H1 (cell line): ENCODE results near the gene RIMS1. TPM values are rescaled to one million over a fixed set of nuclear protein-coding genes. Genes with fewer than 3 reads are reported as not detected.

Experiments
- CHD1 ChIP-seq: IDR thresholded peaks from 2 replicates; pipeline ENCODE4 v1.6.1; 2012; ENCODE audit warnings: low read depth, low read length, improper control_type of control experiment
- CHD7 ChIP-seq: fragments of 300-600 bp; sonication (generic); IDR thresholded peaks from 2 replicates; pipeline ENCODE4 v1.7.1; 2012; ENCODE audit warnings: low read length, moderate library complexity, mild to moderate bottlenecking, inconsistent platforms; ENCODE audit not compliant: insufficient replicate concordance
- KDM1A ChIP-seq: fragments of 200-600, 300-600 bp; sonication (generic); IDR thresholded peaks from 2 replicates; pipeline ENCODE4 v1.7.1; 2016; ENCODE audit warnings: mild to moderate bottlenecking, low read length, borderline replicate concordance
- NANOG ChIP-seq: IDR thresholded peaks from 2 replicates; pipeline ENCODE4 v1.6.1; 2011; ENCODE audit warnings: low read length, low read depth, mild to moderate bottlenecking, inconsistent platforms; ENCODE audit not compliant: insufficient read depth, poor library complexity, severe bottlenecking
- POLR2AphosphoS5 ChIP-seq: IDR thresholded peaks from 2 replicates; pipeline ENCODE4 v1.6.1; 2011; ENCODE audit warnings: low read depth, low read length
- RBBP5 ChIP-seq: IDR thresholded peaks from 2 replicates; pipeline ENCODE4 v1.7.1; 2012; ENCODE audit warnings: low read depth, mild to moderate bottlenecking, inconsistent platforms, low read length, moderate library complexity, borderline replicate concordance
- SRF ChIP-seq: IDR thresholded peaks from 2 replicates; pipeline ENCODE4 v1.6.1; 2011; ENCODE audit warnings: mild to moderate bottlenecking, low read depth, low read length, moderate library complexity
- SUZ12 ChIP-seq: fragments of 200-600 bp; sonication (generic); IDR thresholded peaks from 2 replicates; pipeline ENCODE4 v1.6.1; 2012; ENCODE audit warnings: mild to moderate bottlenecking, inconsistent platforms, low read length, moderate library complexity, mixed read lengths
- TAF1 ChIP-seq: IDR thresholded peaks from 2 replicates; pipeline ENCODE4 v1.6.1; 2011; ENCODE audit warnings: mild to moderate bottlenecking, low read depth, low read length
- polyA plus RNA-seq, 7 experiments: library from polyadenylated mRNA; depleted of rRNA in 3 of 7; stranded (reverse) in 5 of 7; unstranded in 2 of 7; fragments of >200 nt in 5 of 7; fragments of 200-250 nt in 2 of 7; gene quantifications; 1 replicate in 5 of 7; 2 replicates in 1 of 7; 4 replicates in 1 of 7; pipeline versions ENCODE4 v1.2.1 to v1.2.3, GENCODE V29; 2011 to 2013; ENCODE audit warnings: missing spikeins in 2 of 7, mixed read lengths in 2 of 7
- total RNA-seq: library from RNA; stranded (reverse); fragmentation: NEBNext Ultra II Directional; extraction: Animal tissue kit (Norgen Biotek cat#: 25700); gene quantifications from 2 replicates; pipeline ENCODE4 v1.2.1, GENCODE V29; 2021

Gene RIMS1
- total and polyA plus RNA-seq, 2 of the 8 experiments (the other 6 are each of a cell fraction or from before 2014, with no cell fraction given): 0.63 to 2.3 TPM

- no peak for TF ChIP-seq CHD7
- no peak for TF ChIP-seq RBBP5
- no peak for TF ChIP-seq TAF1
- no peak for TF ChIP-seq NANOG
- no peak for TF ChIP-seq SUZ12
- TF ChIP-seq SRF: no peak
- no peak for TF ChIP-seq KDM1A
- no peak for TF ChIP-seq POLR2AphosphoS5
- no peak for TF ChIP-seq CHD1
Measured at GRCh38 chr6:72282201-72282600, 395.9 kb downstream of the RIMS1 start (continued).
